HPDE6-E6E7 (cell line): ENCODE results near the gene EML6.
A peak's percentile ranks its signal among the peaks of the same experiment; 100 is the strongest.
"Not testable (repeated sequence)": the region's sequence is repeated elsewhere in the genome, so short reads cannot be mapped to it uniquely, and the experiment has no call there.

Experiments used
- DNase-seq: peaks from one replicate; pipeline ENCODE4 v3.0.0; 2011; ENCODE audit warnings: missing footprints; ENCODE audit errors: extremely low spot score

EML6 gene

DNA sequence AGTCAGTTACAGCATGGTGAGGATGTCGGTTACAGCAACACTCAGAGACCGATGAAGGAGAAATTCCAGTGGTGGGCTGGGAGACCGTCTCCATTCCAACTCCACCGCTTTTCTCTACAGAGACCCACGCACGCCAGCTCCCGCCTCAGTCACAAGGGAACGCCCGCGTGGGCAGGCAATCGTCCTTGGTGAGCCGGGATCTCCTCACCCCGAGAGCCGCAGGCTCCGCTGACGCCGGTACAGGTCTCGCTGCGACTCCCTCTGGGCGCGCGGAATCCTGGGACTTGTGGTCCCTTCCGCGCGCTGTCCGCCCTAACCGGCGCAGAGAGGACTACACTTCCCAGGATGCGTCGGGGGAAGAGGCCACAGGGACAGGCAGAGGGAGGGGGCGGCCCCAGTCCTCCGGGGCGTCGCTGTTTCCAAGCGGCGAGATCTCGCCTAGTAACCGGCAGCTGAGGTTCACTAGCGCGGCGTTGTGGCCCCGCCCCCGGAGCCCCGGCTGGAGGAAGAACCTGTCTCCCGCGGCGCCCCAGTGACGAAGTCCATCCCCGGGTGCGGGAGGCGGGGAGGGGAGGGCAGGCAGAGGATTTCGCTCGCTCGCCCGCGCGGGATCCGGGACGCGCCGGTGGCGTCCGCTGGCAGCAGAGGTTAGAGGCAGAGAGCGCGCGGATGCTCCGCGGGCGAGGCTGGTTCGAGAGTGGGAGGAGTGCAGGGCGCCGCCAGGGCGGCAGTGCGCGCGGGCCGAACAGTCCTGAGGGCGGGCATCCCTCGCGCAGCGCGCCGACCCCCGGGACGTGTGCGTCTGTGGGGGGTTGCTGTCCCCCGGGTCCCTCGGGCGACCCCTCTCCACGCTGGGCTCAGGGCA lies at the start of gene EML6:
Gene EML6 (plus strand): TSS at position 532 of the 865 bp plus-strand sequence. CDS start 1,400 bp downstream, outside the sequence.
- peak; percentile 94 for DNase-seq

DNA sequence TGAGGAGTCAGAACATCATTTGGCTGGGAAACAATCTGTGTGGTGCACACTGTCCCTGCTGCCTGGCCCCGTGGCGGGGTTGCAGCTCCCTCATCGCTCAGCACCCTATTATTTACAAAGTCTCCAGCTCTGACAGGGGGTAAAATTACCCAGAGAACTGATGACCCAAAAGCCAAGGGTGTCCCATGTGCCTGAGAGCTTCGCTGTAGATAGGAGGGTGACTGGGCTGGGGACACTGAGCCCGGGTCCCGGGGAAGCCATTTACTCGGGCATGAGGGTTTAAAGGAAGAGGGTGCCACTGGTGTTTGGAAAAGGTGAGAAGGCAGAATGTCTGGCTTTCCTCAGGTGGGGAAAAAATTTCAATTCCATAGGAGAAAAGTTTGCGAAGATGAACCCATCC lies 48.2 kb upstream of the EML6 start:
- DNase-seq: no peak

DNA sequence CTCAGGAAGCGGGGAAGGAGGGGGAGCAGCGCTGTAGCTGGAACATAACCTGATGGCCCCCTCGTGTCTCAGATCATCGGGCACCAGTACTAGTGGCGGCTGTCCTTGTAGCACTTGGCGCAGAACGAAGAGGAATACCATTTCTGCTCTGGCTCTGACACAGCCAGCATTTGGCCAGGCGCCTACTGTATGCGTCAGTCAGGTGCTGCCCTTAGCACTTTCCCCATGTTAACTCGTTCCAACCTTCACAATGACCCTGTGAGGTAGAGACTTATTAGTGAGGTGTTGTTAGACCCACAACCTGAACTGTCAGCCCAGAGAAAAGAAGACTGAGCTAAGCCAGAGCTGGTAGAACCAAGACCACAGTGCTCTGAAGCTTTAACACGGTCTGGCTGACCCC lies 47.7 kb upstream of the EML6 start:
- no peak for DNase-seq

DNA sequence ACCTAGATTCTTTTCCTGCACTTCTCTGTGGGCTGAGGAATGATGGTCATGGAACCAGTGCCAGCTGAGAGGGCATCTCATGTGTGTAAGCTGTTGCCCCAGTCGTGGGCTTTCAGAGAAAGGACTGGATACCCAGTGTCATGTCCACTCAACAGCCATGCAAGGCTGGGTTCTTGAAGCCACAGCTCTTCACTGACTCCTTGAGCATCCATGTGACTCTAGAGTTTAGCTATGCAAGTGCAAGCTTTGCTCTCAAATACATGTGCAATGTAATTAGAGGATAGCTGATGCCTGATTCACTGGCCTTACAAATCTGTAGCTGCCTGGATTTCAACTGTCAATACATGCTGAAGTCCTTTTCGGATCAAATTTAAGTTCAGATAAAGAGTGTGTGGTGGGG lies 46.8 kb upstream of the EML6 start:
- DNase-seq: no peak

DNA sequence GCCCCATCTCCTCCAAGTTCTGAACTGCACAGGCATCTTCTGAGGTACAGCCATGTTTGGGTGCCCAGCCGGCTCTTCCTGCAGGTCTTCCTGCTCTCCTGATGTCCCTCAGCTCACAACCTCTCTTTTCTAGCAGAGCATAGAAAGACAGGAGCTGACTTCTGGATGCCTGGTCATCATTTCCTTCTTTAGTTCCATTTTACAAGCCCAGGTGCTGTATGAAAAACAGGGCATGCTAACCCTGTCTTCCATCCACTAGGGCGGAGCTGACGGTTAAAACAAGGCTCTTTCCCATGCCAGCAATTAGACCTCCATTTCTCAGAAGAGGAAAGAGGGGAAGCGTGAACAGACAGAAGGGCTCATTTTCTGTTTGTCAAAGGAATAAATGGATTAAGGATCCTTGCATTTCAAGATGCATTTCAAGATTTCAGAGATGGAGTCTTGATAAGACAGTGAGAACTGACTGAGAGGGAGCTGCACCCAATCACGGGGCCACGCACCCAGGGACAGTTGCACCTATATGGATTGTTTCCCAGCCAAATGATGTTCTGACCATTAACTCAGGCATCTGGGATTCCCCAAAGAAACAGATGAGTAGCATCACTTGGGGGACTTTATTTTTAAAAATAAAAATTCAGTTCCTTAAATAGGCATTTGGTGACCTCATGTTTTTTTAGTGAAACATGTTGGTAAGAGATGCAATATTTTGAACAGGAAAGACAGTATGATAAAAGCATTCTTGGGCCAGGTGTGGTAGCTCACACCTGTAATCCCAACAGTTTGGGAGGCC lies 45.8 kb upstream of the EML6 start:
- no peak for DNase-seq

DNA sequence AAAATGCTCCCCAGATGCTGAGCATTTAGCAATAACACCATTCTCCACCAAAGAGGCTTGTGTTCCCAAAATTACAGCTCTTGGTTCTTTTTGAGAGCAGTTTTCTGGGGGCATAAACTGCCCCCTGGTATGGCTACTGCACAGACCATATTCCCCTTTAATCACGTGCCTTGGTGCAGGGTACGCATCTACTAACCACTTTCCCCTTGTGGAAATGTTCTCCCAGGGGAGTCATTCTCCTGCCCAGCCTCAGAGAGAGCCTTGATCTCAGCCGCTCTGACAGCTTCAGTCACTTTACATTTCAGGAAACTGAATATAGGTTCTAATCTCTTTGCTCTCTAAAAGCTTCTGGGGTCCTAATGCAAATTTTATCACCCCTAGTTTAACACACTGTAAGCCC lies 44.7 kb upstream of the EML6 start:
- DNase-seq: no peak

DNA sequence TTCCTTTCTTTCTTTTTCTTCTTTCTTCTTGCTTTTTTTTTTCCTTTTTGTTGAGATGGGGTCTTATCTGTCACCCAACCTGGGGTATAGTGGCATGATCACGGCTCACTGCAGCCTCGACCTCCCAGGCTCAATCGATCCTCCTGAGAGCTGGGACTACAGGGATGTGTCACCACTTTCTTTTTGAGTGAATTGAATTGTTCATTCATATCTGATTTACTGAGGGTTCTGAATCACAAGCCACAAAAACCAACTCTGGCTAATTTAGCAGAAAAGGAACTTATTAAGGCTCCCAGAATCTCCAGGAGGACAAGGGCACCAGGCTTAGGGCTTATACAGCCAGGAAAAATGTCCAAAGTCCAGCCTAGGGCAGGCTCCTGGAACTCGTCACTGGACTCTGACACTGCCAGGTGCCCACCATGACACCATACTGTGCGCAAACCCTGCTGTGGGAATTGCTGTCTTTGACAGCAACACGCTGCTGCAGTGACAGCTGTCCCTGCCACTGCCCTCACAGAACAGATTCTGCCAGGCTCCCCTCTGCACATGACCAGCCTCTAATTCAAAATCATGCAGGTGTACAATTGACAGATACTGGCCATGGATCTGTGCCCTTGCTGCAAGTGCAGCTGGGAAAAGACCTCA lies 42.9 kb upstream of the EML6 start:
- no peak for DNase-seq

DNA sequence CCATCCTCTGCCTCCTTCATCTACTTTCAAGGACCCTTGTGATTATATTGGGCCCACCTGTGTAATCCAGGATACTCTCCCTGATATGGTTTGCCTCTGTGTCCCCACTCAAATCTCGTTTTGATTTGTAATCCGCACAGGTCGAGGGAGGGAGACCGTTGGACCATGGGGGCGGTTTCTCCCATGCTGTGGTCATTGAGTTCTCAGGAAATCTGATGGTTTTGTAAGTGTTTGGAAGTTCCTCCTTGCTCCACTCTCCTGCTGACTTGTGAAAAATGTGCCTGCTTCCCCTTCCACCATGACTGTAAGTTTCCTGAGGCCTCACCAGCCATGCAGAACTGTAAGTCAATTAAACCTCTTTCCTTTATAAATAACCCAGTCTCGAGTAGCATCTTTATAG lies 42.0 kb upstream of the EML6 start:
- no peak for DNase-seq

DNA sequence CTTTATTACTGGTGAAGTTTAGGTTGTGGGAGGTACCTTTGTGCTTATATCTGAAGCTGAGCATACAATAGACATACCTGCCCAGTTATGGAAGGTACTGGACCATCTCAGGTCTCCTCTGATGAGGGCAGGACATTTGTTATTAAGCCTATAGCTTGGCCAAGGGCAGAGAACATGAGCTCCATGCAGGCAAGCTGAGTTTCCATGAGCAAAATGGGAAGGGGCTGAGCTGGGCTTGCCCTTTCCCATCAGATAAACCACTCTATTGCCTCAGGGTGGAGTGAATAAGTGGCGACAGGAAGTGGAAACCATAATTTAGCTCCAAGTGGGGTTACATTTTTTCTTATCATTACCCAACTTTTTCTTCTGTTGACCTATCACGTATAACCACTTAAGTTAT lies 39.9 kb upstream of the EML6 start:
- DNase-seq: no peak

DNA sequence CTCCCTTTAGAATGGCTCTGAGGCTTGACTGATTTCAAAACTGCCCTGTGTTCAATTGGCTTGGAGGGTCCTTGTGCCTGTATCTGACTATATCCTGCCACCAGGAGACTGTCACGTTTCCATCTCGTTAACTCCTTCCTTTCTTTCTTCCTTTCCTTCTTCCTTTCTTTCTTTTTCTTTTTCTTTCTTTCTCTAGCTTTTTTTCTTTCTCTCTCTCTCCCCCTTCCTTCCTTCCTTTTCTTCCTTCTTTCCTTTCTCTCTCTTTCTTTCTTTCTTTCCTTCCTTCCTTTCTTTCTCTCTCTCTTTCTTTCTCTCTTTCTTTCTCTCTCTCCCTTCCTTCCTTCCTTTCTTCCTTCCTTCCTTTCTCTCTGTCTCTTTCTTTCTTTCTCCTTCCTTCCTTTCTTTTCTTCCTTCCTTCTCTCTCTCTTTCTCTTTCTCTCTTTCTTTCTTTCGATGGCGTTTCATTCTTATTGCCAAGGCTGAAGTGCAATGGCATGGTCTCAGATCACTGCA lies 38.1 kb upstream of the EML6 start:
- DNase-seq: no peak

DNA sequence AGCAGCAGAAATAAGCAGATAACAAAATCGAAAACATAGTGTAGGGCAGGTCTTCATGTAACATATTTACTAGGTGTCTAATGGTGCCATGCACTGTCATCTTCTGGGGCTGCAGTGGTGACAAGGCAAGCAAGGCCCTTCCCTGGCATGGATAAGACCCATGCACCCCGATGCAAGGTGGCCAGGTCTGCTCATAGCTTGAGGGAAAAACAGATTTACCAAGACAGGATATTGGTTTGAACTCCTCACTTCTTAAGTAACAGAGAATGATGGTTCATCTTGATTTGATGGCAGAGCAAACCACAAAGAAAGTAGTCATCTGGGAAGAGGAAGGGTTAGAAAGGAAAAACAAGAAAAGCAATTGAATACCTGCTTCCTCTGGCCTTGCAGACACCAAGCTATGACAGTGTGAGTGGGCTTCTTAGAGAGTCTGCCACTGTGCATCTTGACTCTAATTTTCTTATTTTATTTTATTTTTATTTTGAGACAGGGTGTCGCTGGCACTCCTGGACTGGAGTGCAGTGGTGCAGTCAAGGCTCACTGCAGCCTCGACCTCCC lies 35.8 kb upstream of the EML6 start:
- DNase-seq: no peak

DNA sequence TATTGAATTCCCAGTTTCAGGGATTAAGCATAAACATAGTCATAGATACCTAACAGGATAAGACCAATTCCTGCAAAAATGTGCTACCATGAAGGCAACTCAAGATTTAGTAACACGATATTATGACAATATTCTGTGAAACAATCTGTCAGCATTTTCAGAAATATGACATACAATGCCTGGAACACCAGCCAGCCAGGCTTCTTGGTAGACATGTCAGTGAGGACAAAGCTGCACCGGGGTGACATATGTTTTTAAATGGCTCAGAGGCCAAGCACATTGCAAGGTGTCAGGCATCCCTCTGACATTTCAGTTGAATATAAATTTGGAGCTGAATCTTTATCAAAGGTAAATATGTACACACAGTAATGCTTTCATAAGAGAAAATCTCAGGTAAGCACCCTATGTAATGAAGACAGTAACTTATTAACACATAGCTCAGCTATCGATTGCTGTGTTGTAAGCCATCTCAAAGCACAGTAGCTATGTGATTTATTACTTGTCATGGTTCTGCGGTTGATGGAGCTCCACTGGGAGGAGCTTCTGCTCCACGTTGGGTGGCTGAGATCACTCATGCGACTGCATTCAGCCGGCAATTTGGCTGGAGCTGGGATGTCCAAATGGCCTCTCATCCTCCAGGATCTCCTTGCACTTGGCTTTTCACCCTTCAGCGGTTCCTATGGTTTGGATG lies 31.9 kb upstream of the EML6 start:
- no peak for DNase-seq

DNA sequence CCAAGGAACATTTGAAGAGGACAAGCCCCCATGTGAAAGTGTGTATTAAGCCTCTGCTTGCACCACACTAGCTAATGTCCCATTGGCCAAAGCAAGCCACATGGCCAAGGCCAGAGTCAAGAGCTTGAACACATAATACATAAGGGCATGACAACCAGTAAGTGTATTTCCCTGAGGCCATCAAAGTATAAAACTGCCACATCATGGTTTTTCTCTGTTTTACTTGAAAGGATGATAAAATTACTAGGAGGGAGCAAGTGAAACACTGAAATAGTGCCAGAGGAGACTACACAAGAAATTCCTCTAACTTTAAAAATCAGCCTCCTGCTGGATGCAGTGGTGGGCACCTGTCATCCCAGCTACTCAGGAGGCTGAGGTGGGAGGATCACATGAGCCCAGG lies 30.9 kb upstream of the EML6 start:
- no peak for DNase-seq

DNA sequence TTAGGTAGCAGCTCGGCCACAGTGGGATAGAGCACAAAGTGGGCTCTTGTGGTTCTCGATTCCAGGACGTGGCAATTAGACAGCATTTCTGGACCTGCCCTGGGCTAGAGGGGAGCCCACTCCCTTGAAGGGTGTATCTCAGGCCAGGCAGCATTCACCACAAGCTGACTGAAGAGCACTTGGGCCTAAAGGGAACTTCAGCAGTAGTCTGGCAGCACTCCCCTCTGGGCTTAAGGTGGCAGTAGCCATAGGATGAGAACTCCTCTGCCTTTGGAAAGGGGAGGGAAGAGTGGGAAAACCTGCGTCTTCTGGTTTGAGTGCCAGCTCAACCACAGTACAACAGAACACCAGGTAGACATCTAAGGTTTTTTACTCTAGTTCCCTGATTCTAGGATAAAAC lies 28.1 kb upstream of the EML6 start:
- no peak for DNase-seq

DNA sequence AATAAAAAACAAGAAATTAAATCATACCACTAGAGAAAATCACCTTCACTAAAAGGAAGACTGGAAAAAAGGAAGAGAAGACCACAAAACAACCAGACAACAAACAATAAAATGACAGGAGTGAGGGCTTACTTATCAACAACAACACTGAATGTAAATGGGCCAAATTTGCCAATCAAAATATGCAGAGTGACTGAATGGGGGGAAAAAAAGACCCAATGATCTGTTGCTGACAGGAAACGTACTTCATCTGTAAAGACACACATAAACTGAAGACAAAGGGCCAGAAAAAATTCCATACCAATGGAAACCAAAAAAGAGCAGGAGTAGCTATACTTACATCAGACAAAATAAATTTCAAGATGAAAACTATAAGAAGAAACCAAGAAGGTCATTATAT lies 25.5 kb upstream of the EML6 start:
- no peak for DNase-seq

DNA sequence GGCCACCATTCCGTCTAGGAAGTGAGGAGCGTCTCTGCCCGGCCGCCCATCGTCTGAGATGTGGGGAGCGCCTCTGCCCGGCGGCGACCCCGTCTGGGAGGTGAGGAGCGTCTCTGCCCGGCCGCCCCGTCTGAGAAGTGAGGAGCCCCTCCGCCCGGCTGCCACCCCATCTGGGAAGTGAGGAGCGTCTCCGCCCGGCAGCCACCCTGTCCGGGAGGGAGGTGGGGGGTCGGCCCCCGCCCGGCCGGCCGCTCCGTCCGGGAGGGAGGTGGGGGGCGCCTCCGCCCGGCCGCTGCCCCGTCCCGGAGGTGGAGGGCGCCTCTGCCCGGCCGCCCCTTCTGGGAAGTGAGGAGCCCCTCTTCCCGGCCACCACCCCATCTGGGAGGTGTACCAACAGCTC lies 24.5 kb upstream of the EML6 start:
- DNase-seq: not testable (repeated sequence)

DNA sequence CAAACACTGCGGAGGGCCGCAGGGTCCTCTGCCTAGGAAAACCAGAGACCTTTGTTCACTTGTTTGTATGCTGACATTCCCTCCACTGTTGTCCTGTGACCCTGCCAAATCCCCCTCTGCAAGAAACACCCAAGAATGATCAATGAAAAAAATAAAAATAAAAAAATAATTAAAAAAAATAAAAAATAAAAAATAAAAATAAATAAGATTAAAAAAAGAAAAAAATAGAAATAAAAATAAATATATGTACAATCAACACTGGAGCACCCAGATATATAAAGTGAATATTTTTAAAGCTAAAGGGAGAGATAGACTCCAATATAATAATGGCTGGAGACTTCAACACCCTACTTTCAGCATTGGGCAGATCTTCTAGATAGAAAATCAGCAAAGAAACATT lies 23.8 kb upstream of the EML6 start:
- no peak for DNase-seq

DNA sequence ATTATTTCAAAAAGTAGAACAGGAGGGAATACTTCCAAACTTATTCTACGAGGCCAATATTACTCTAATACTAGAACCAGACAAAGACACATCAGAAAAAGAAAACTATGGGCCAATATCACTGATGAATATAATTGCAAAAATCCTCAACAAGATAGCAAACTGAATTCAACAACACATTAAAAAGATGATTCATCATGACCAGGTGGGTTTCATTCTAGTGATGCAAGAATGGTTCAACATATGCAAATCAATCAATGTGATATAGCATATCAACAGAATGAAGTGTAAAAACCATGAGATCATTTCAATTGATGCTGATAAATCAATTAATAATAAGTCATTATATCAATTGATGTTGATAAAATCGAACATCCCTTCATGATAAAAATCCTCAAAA lies 22.4 kb upstream of the EML6 start:
- no peak for DNase-seq

DNA sequence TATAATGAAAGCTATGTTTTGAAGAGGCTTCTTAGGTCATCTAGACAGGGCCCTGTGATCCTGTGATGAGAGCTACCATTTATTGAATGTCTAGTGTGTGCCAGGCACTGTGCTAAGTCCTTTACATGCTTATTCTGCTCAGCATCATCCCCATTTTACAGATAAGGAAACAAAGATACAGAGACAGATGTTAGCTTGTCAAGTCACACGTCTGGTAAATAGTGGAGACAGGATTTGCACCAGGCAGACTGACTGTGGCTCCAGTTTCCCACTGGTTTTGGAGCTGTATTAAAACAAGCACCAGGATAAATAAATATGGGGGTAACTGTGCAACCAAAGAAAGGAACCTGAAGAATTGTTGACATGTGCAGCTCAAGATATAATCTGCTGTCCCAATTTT lies 19.2 kb upstream of the EML6 start:
- DNase-seq: no peak

DNA sequence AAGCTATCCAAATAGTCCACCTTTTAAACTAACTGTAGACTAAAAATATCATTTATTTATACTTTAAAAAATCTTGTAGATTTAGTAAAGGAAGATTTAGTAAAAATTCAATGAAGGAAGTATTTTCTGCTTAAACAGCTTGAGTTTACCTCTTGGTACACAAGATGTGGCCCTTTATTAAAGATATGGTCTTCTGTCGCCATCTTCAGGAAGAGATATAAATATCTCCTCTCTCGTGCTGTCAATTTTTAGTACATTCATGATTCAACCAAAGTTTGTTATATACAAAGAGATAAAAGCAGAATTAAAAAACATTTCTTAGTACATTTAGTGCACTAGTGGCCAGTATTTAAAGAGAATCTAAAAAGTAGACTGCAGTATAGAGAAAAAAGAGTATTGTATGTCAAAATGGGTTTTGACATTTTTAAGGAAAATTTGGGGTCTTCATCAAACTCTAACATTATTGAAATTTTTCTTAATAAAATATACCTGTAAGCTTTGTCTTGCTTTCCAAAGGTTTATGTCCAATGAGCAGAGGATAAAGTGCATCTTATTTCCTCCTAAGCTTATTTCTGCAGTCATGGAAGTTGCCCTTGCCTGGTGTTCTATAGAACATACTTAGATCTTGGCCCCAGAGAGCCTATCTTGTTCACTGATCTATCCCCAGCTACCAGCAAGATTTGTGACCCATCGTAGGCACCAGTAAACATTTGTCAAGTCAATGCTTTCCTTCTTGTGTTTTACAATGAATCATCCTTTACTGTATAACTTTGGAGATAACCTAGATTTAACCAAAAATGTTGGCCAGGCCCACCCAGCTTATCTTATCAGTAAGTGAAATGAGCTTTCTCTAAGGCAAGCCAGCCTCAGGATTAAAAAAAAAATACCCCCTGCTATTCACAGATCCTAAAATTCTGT lies 18.5 kb upstream of the EML6 start:
- no peak for DNase-seq
